ENCODE results near the gene DHX8. TPM values are rescaled to one million over a fixed set of nuclear protein-coding genes. Genes with fewer than 3 reads are reported as not detected.

Gene DHX8
- total RNA-seq, 1 donor from 2014 or later: 71.9 TPM

GRCh38 chr17:43532581-43532980, 48.8 kb downstream of the DHX8 start:
- Mint-ChIP-seq H3K4me1 (peaks cover 25% of the 10 kb centered on the region), H3K9me3 (no peaks in the 10 kb centered on the region), H3K4me3 (no peak overlapping the region), H3K27ac (no peak overlapping the region), H3K27me3 (ENCODE audit: low read depth) (peaks cover 15% of the 10 kb centered on the region), H3K36me3 (no peaks in the 10 kb centered on the region)
- TF ChIP-seq CTCF (IDR thresholded peaks at IDR 0.05; ENCODE audit: unreplicated experiment): no peak
- DNase-seq (ENCODE audit: low spot score in 2 of 2, unreplicated experiment in 2 of 2): no peak

GRCh38 chr17:43533699-43534098, 49.9 kb downstream of the DHX8 start:
- Mint-ChIP-seq H3K4me1 (peaks cover 25% of the 10 kb centered on the region), H3K9me3 (no peaks in the 10 kb centered on the region), H3K27ac (no peak overlapping the region), H3K4me3 (no peak overlapping the region), H3K27me3 (ENCODE audit: low read depth) (peaks cover 15% of the 10 kb centered on the region), H3K36me3 (no peaks in the 10 kb centered on the region)
- no peak for DNase-seq (ENCODE audit: low spot score in 2 of 2, unreplicated experiment in 2 of 2)
- no peak for TF ChIP-seq CTCF (IDR thresholded peaks at IDR 0.05; ENCODE audit: unreplicated experiment)

GRCh38 chr17:43534909-43535308, 51.1 kb downstream of the DHX8 start:
- Mint-ChIP-seq H3K4me3 (no peak overlapping the region), H3K4me1 (peaks cover 25% of the 10 kb centered on the region), H3K9me3 (no peaks in the 10 kb centered on the region), H3K36me3 (no peaks in the 10 kb centered on the region), H3K27me3 (ENCODE audit: low read depth) (peaks cover 20% of the 10 kb centered on the region), H3K27ac (no peak overlapping the region)
- no peak for DNase-seq (ENCODE audit: low spot score in 2 of 2, unreplicated experiment in 2 of 2)
- TF ChIP-seq CTCF (IDR thresholded peaks at IDR 0.05; ENCODE audit: unreplicated experiment): no peak

GRCh38 chr17:43536236-43536992, 52.6 kb downstream of the DHX8 start:
- Mint-ChIP-seq H3K36me3 (no peaks in the 10 kb centered on the region), H3K4me3 (no peak overlapping the region), H3K4me1 (peaks cover 15% of the 10 kb centered on the region), H3K27me3 (ENCODE audit: low read depth) (peaks cover 24% of the 10 kb centered on the region), H3K9me3 (no peaks in the 10 kb centered on the region), H3K27ac (no peak overlapping the region)
- DNase-seq (ENCODE audit: low spot score in 2 of 2, unreplicated experiment in 2 of 2): no peak
- TF ChIP-seq CTCF (IDR thresholded peaks at IDR 0.05; ENCODE audit: unreplicated experiment): no peak

- no peaks in the 10 kb centered on the region for H3K36me3 Mint-ChIP-seq
- no peak overlapping the region for H3K27ac Mint-ChIP-seq
- no peak overlapping the region for H3K4me3 Mint-ChIP-seq
- no peak for DNase-seq (ENCODE audit: low spot score in 2 of 2, unreplicated experiment in 2 of 2)
- no peaks in the 10 kb centered on the region for H3K9me3 Mint-ChIP-seq
- H3K4me1 Mint-ChIP-seq: peaks cover 30% of the 10 kb centered on the region
- peaks cover 56% of the 10 kb centered on the region for H3K27me3 Mint-ChIP-seq (ENCODE audit: low read depth)
- TF ChIP-seq CTCF (IDR thresholded peaks at IDR 0.05; ENCODE audit: unreplicated experiment): no peak
Observed at GRCh38 chr17:43540821-43541674, 57.3 kb downstream of the DHX8 start.
